ENCODE data around the gene SHC2. TPM values are rescaled to one million over a fixed set of nuclear protein-coding genes. Genes with fewer than 3 reads are reported as not detected.

Gene SHC2
- total and polyA plus RNA-seq, 4 donors, result 11.2 to 23.1 (median 14.5) TPM

DNA sequence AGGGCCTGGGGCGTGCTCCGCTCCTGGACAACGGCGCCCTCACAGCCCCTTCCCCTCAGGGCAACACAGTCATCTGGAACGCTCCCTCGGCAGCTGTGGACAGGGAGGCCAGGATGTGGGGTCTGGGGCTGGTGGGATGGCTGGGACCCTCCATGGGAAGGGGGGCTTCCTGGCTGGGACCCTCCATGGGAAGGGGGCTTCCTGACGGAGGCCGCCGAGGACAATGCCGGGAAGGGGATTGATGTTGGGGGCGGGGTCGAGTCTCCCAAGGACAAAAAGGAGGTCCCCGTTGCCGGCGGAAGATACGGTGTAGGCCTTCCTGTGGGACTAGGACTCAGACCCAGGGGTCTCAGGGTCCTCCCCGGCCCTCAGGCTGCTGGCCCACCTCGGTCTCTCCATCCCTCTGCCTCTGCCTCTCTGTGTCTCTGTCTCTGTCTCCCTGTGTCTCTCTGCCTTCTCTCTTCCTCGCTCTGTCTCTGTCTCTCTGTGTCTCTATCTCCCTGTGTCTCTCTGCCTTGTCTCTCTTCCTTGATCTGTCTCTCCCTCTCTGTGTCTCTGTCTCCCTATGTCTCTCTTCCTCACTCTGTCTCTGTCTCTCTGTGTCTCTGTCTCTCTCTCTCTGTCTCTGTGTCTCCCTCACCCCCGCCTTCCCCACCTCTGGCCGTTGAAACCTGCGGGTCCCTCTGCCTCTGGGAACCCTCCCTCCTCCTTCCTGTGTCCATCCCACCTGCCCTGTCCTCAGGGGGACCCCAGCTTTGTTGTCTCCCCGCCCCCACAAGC, 32.7 kb upstream of the SHC2 start:
- ATAC-seq (ENCODE audit: insufficient read depth, low FRiP score), result no peak
- Histone ChIP-seq H3K4me1 (ENCODE audit: control insufficient read depth in 5 of 5, insufficient read depth in 5 of 5, low read length in 5 of 5) (peaks cover 0 to 11% (median 0%) of the 10 kb centered on the region in 5 donors), H3K36me3 (ENCODE audit: control insufficient read depth in 4 of 4, insufficient read depth in 4 of 4, low read length in 4 of 4) (no peaks in the 10 kb centered on the region), H3K27ac (ENCODE audit: low read depth in 1 of 2, low read length in 1 of 2) (no peak overlapping the region), H3K4me3 (no peak overlapping the region), H3K9ac (ENCODE audit: insufficient read depth in 1 of 2, low read length in 2 of 2) (no peak overlapping the region), H3K27me3 (ENCODE audit: control insufficient read depth in 3 of 3, insufficient read depth in 3 of 3, low read length in 2 of 3) (peaks cover 0 to 15% (median 4%) of the 10 kb centered on the region in 3 donors), H3K9me3 (ENCODE audit: control insufficient read depth in 4 of 4, insufficient read depth in 3 of 4, low read length in 3 of 4) (peaks cover 0 to 3% (median 0%) of the 10 kb centered on the region in 4 donors)
- 53 to 63% methylated on average over 23 of the region's 23 CpGs for WGBS, 2 donors
- peak in 1 of 3 donors; percentile 40 for DNase-seq
- TF ChIP-seq, protein P1, sequence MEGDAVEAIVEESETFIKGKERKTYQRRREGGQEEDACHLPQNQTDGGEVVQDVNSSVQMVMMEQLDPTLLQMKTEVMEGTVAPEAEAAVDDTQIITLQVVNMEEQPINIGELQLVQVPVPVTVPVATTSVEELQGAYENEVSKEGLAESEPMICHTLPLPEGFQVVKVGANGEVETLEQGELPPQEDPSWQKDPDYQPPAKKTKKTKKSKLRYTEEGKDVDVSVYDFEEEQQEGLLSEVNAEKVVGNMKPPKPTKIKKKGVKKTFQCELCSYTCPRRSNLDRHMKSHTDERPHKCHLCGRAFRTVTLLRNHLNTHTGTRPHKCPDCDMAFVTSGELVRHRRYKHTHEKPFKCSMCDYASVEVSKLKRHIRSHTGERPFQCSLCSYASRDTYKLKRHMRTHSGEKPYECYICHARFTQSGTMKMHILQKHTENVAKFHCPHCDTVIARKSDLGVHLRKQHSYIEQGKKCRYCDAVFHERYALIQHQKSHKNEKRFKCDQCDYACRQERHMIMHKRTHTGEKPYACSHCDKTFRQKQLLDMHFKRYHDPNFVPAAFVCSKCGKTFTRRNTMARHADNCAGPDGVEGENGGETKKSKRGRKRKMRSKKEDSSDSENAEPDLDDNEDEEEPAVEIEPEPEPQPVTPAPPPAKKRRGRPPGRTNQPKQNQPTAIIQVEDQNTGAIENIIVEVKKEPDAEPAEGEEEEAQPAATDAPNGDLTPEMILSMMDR (IDR thresholded peaks at IDR 0.05; ENCODE audit: control extremely low read depth, extremely low read depth), result no peak

DNA sequence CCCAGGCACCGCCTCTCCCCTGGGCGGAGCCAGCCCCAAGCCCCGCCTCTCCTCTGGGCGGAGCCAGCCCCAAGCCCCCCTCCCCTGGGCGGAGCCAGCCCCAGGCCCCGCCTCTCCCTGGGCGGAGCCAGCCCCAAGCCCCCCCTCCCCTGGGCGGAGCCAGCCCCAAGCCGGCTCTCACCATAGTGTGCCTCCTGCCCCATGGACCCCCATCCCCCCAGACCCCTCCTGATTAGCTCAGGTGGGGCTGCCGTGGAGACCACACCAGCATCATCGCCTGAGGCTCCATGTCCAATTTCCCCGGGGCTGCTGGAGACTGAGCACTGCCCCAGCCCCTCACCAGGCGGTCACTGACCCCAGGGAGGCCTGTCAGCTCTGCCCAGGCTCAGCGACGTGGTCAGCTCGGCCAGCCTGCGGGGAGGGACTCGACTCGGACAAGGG, 31.3 kb upstream of the SHC2 start:
- no peak for ATAC-seq (ENCODE audit: insufficient read depth, low FRiP score)

DNA sequence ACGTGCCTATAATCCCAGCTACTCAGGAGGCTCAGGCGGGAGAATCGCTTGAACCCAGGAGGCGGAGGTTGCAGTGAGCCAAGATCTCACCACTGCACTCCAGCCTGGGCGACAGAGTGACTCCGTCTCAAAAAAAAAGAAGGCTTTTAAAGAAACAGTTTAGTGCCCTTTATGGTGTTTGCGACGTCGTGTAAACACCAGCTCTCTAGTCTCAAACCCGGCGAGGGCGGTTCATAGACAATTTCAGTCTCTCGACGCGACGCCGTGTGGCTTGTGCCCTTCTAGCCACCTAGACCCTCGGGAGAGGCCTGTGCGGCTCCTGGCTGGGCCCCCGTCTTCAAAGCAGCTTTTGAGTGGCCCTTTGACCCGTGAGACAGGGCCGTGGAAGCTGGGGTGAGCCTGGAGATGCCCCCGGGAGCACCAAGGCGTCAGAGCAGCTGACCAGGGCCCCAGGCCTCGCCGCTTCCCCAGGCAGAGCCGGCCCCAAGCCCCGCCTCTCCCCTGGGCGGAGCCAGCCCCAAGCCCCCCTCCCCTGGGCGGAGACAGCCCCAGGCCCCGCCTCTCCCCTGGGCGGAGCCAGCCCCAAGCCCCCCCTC, 30.4 kb upstream of the SHC2 start:
- H3K27ac ChIP-seq (ENCODE audit: low read depth in 1 of 2, low read length in 1 of 2), result no peak overlapping the region
- peaks cover 0 to 5% (median 0%) of the 10 kb centered on the region in 3 donors for H3K27me3 ChIP-seq (ENCODE audit: control insufficient read depth in 3 of 3, insufficient read depth in 3 of 3, low read length in 2 of 3)
- H3K4me1 ChIP-seq (ENCODE audit: control insufficient read depth in 5 of 5, insufficient read depth in 5 of 5, low read length in 5 of 5), result peaks cover 0 to 4% (median 0%) of the 10 kb centered on the region in 5 donors
- H3K9me3 ChIP-seq (ENCODE audit: control insufficient read depth in 4 of 4, insufficient read depth in 3 of 4, low read length in 3 of 4), result no peaks in the 10 kb centered on the region
- no peaks in the 10 kb centered on the region for H3K36me3 ChIP-seq (ENCODE audit: control insufficient read depth in 4 of 4, insufficient read depth in 4 of 4, low read length in 4 of 4)
- 79 to 84% methylated on average over 28 to 32 of the region's 32 CpGs for WGBS, 2 donors
- no peak for ATAC-seq (ENCODE audit: insufficient read depth, low FRiP score)
- DNase-seq, result no peak
- TF ChIP-seq, protein P1 (IDR thresholded peaks at IDR 0.05; ENCODE audit: control extremely low read depth, extremely low read depth), result no peak
- no peak overlapping the region for H3K9ac ChIP-seq (ENCODE audit: insufficient read depth in 1 of 2, low read length in 2 of 2)
- no peak overlapping the region for H3K4me3 ChIP-seq

More for the DNA sequence above, 31.3 kb upstream of the SHC2 start:
- H3K9me3 ChIP-seq (ENCODE audit: control insufficient read depth in 4 of 4, insufficient read depth in 3 of 4, low read length in 3 of 4), result no peaks in the 10 kb centered on the region
- TF ChIP-seq, protein P1 (IDR thresholded peaks at IDR 0.05; ENCODE audit: control extremely low read depth, extremely low read depth), result no peak
- H3K36me3 ChIP-seq (ENCODE audit: control insufficient read depth in 4 of 4, insufficient read depth in 4 of 4, low read length in 4 of 4), result no peaks in the 10 kb centered on the region
- no peak for DNase-seq
- no peak overlapping the region for H3K9ac ChIP-seq (ENCODE audit: insufficient read depth in 1 of 2, low read length in 2 of 2)
- peaks cover 0 to 4% (median 0%) of the 10 kb centered on the region in 5 donors for H3K4me1 ChIP-seq (ENCODE audit: control insufficient read depth in 5 of 5, insufficient read depth in 5 of 5, low read length in 5 of 5)
- no peak overlapping the region for H3K27ac ChIP-seq (ENCODE audit: low read depth in 1 of 2, low read length in 1 of 2)
- 73 to 83% methylated on average over 13 to 18 of the region's 19 CpGs for WGBS, 2 donors
- no peak overlapping the region for H3K4me3 ChIP-seq
- peaks cover 0 to 8% (median 0%) of the 10 kb centered on the region in 3 donors for H3K27me3 ChIP-seq (ENCODE audit: control insufficient read depth in 3 of 3, insufficient read depth in 3 of 3, low read length in 2 of 3)

Measured in lung (tissue), 12 donors.